ENCODE results near the gene SNX9. TPM values are rescaled to one million over a fixed set of nuclear protein-coding genes. Genes with fewer than 3 reads are reported as not detected.

SNX9 gene
- total and polyA plus RNA-seq, 10 of the 15 experiments (the other 5 are each of a cell fraction or from before 2014, with no cell fraction given): 0.03 to 2.0 (median 0.37) TPM

DNA sequence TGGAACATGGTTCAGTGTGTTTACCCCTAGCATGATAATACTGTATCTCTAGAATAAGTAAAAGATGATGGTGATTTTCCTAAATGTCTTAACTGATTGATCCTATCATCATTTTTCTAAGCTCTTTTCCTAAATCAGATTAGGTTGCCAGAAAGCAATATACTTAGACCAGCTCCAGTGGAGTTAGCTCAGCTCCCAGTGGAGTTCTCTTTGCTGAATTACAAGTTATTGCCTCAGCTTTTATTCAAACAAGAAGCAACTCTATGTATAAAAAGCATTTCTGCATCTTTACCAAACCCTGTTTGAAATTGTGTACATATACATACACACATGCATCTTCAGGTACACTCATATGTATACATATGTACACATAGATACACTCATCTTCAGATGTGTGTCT, 44.9 kb downstream of the SNX9 start:
- in situ Hi-C loops (cut with MboI): no loop called here
- ChIA-PET POLR2A (no interaction called here), CTCF (interaction anchor here (0.9 to 1.3 kb wide), 3 partner anchors 9 to 476 kb away, joined by 3 to 4 read pairs (median 3); no protein-coding TSS in a partner anchor), SMC1A (ENCODE audit: uncharacterized antibody, unreplicated experiment) (interaction anchor here (0.7 to 1.8 kb wide), 3 partner anchors 9 to 111 kb away, joined by 3 to 5 read pairs (median 3); no protein-coding TSS in a partner anchor), RAD21 (ENCODE audit: unreplicated experiment) (interaction anchor here (1.7 kb wide), 1 partner anchor 553 kb away, joined by 4 read pairs; no protein-coding TSS in a partner anchor)
- TF ChIP-seq MEF2B (IDR thresholded peaks at IDR 0.05; ENCODE audit: partially characterized antibody, poor library complexity, severe bottlenecking) (no peak), POLR2A (IDR thresholded peaks at IDR 0.05; ENCODE audit: low read depth, low read length) (no peak), RELB (IDR thresholded peaks at IDR 0.05; ENCODE audit: low read depth) (no peak), TAF1 (IDR thresholded peaks at IDR 0.05; ENCODE audit: borderline replicate concordance, low read depth, low read length) (no peak), RAD21 (IDR thresholded peaks at IDR 0.05; ENCODE audit: insufficient read depth, low read depth, low read length) (no peak), PAX8 (IDR thresholded peaks at IDR 0.05) (no peak), ZNF207 (IDR thresholded peaks at IDR 0.05; ENCODE audit: borderline replicate concordance) (no peak)
- TF ChIP-seq, protein P1, sequence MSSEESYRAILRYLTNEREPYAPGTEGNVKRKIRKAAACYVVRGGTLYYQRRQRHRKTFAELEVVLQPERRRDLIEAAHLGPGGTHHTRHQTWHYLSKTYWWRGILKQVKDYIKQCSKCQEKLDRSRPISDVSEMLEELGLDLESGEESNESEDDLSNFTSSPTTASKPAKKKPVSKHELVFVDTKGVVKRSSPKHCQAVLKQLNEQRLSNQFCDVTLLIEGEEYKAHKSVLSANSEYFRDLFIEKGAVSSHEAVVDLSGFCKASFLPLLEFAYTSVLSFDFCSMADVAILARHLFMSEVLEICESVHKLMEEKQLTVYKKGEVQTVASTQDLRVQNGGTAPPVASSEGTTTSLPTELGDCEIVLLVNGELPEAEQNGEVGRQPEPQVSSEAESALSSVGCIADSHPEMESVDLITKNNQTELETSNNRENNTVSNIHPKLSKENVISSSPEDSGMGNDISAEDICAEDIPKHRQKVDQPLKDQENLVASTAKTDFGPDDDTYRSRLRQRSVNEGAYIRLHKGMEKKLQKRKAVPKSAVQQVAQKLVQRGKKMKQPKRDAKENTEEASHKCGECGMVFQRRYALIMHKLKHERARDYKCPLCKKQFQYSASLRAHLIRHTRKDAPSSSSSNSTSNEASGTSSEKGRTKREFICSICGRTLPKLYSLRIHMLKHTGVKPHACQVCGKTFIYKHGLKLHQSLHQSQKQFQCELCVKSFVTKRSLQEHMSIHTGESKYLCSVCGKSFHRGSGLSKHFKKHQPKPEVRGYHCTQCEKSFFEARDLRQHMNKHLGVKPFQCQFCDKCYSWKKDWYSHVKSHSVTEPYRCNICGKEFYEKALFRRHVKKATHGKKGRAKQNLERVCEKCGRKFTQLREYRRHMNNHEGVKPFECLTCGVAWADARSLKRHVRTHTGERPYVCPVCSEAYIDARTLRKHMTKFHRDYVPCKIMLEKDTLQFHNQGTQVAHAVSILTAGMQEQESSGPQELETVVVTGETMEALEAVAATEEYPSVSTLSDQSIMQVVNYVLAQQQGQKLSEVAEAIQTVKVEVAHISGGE (CRISPR knock-in tag; IDR thresholded peaks at IDR 0.05): no peak
- TF ChIP-seq, protein P2, sequence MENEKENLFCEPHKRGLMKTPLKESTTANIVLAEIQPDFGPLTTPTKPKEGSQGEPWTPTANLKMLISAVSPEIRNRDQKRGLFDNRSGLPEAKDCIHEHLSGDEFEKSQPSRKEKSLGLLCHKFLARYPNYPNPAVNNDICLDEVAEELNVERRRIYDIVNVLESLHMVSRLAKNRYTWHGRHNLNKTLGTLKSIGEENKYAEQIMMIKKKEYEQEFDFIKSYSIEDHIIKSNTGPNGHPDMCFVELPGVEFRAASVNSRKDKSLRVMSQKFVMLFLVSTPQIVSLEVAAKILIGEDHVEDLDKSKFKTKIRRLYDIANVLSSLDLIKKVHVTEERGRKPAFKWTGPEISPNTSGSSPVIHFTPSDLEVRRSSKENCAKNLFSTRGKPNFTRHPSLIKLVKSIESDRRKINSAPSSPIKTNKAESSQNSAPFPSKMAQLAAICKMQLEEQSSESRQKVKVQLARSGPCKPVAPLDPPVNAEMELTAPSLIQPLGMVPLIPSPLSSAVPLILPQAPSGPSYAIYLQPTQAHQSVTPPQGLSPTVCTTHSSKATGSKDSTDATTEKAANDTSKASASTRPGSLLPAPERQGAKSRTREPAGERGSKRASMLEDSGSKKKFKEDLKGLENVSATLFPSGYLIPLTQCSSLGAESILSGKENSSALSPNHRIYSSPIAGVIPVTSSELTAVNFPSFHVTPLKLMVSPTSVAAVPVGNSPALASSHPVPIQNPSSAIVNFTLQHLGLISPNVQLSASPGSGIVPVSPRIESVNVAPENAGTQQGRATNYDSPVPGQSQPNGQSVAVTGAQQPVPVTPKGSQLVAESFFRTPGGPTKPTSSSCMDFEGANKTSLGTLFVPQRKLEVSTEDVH (IDR thresholded peaks at IDR 0.05; ENCODE audit: low read depth, partially characterized antibody): no peak
- TF ChIP-seq, protein P3, sequence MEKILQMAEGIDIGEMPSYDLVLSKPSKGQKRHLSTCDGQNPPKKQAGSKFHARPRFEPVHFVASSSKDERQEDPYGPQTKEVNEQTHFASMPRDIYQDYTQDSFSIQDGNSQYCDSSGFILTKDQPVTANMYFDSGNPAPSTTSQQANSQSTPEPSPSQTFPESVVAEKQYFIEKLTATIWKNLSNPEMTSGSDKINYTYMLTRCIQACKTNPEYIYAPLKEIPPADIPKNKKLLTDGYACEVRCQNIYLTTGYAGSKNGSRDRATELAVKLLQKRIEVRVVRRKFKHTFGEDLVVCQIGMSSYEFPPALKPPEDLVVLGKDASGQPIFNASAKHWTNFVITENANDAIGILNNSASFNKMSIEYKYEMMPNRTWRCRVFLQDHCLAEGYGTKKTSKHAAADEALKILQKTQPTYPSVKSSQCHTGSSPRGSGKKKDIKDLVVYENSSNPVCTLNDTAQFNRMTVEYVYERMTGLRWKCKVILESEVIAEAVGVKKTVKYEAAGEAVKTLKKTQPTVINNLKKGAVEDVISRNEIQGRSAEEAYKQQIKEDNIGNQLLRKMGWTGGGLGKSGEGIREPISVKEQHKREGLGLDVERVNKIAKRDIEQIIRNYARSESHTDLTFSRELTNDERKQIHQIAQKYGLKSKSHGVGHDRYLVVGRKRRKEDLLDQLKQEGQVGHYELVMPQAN (conservative IDR thresholded peaks at IDR 0.05): no peak
- H3K9me3 ChIP-seq (replicated peaks; ENCODE audit: control insufficient read depth, insufficient read depth, low read length): no peaks in the 10 kb centered on the region
- H3K4me3 ChIP-seq: no peak overlapping the region
- DNase-seq (ENCODE audit: low read depth, low spot score) (no peak), FAIRE-seq (no peak), ATAC-seq (no peak)
- H3K9ac ChIP-seq (ENCODE audit: control insufficient read depth, insufficient read depth, low read length): no peak overlapping the region
- peaks cover 0 to 2% of the 10 kb centered on the region in 2 experiments; a peak in 1 of 4 replicates for H3K27me3 ChIP-seq (replicated peaks in 1 of 2; ENCODE audit: control insufficient read depth in 2 of 2, insufficient read depth in 2 of 2, low read length in 1 of 2)
- no peak overlapping the region for H3K27ac ChIP-seq (ENCODE audit: control insufficient read depth, insufficient read depth)
- intact Hi-C loops (cut with micrococcal nuclease; ENCODE audit: unreplicated experiment): no loop called here
- no TSS peak for BruUV-seq (replicated peaks)
- no peaks in the 10 kb centered on the region for H3K4me1 ChIP-seq (ENCODE audit: control insufficient read depth, insufficient read depth, low read length)
- H2AFZ ChIP-seq (ENCODE audit: control insufficient read depth, low read depth, low read length): no peak overlapping the region
- no peaks in the 10 kb centered on the region for H3K36me3 ChIP-seq (ENCODE audit: control insufficient read depth in 2 of 2, insufficient read depth in 2 of 2, low read length in 1 of 2)
- no peaks in the 10 kb centered on the region for H4K20me1 ChIP-seq (ENCODE audit: control insufficient read depth, insufficient read depth)
- H3K79me2 ChIP-seq (ENCODE audit: control insufficient read depth, insufficient read depth, low read length): no peaks in the 10 kb centered on the region
- no peak overlapping the region for H3K4me2 ChIP-seq (ENCODE audit: control insufficient read depth, insufficient read depth)
